Naive thymus-derived CD8-positive, alpha-beta T cell (primary cell): ENCODE results near the gene ESRP2. TPM values are rescaled to one million over a fixed set of nuclear protein-coding genes. Genes with fewer than 3 reads are reported as not detected.

Experiments
- ATAC-seq, 2 donors: fragments of 150-1000 bp; cut with Tn5 transposase in 1 of 2; sonication (Bioruptor Pico), chemical (Tn5 transposase) in 1 of 2; 1 replicate in 1 of 2; 2 replicates in 1 of 2; pipeline ENCODE4 v1.10.0; 2021; ENCODE audit warnings: mild to moderate bottlenecking in 2 of 2, moderate library complexity in 2 of 2
- POLR2A ChIA-PET: fragments of 350-600 bp; sonication (Branson Sonifier 250); formaldehyde crosslinking; loops from one replicate; lab custom pipeline; 2021; ENCODE audit warnings: antibody characterized with exemption; lab: Charles Lee
- DNase-seq, 10 donors: peaks; one replicate each; pipeline versions ENCODE4 v3.0.0 to v3.0.0-alpha.2; 2020 to 2022
- H3K27ac Mint-ChIP-seq, 10 donors: one replicate each; pipeline ENCODE4 v1.8.0; 2020 to 2022; ENCODE audit warnings: mild to moderate bottlenecking in 10 of 10, mixed read lengths in 10 of 10, moderate library complexity in 4 of 10, inconsistent platforms in 1 of 10
- H3K27me3 Mint-ChIP-seq, 5 donors: one replicate each; pipeline ENCODE4 v1.8.0; 2021 to 2022; ENCODE audit warnings: mixed read lengths in 5 of 5
- H3K36me3 Mint-ChIP-seq, 3 donors: one replicate each; pipeline ENCODE4 v1.8.0; 2020 to 2022; ENCODE audit warnings: mixed read lengths in 3 of 3, mild to moderate bottlenecking in 2 of 3, inconsistent platforms in 1 of 3
- H3K4me1 Mint-ChIP-seq, 4 donors: one replicate each; pipeline ENCODE4 v1.8.0; 2021 to 2022; ENCODE audit warnings: mixed read lengths in 4 of 4
- H3K4me3 Mint-ChIP-seq, 10 donors: one replicate each; pipeline ENCODE4 v1.8.0; 2020 to 2022; ENCODE audit warnings: mild to moderate bottlenecking in 10 of 10, mixed read lengths in 10 of 10, moderate library complexity in 6 of 10, inconsistent platforms in 1 of 10
- H3K9me3 Mint-ChIP-seq, 9 donors: one replicate each; pipeline ENCODE4 v1.8.0; 2020 to 2022; ENCODE audit warnings: mixed read lengths in 9 of 9, mild to moderate bottlenecking in 3 of 9, inconsistent platforms in 1 of 9, moderate library complexity in 1 of 9
- polyA plus RNA-seq, 3 donors: library from polyadenylated mRNA; unstranded; fragments of 300-500 nt; fragmentation: Illumina TruSeq; gene quantifications; one replicate each; pipeline ENCODE4 v1.2.3, GENCODE V29; 2021
- total RNA-seq, 8 experiments: library from RNA in 2 of 8; stranded (reverse) in 2 of 8; gene quantifications; one replicate each; pipeline ENCODE4 v1.2.3 and lab custom pipeline; 2021 to 2026

The ESRP2 gene
- total and polyA plus RNA-seq, 5 experiments from 2014 or later = 0.22 to 0.64 (median 0.36) TPM; not detected in 2

- Mint-ChIP-seq H3K4me3 (peak overlapping the region in 2 of 10 donors; percentile 20 to 99), H3K27ac (no peak overlapping the region), H3K36me3 (peaks cover 0 to 29% (median 0%) of the 10 kb centered on the region in 3 donors), H3K9me3 (no peaks in the 10 kb centered on the region), H3K4me1 (peaks cover 14 to 46% (median 30%) of the 10 kb centered on the region in 4 donors), H3K27me3 (no peaks in the 10 kb centered on the region)
- DNase-seq = no peak
- ATAC-seq = no peak
- POLR2A ChIA-PET = no interaction called here
Measured at GRCh38 chr16:68247400-68247799, 11.5 kb upstream of the ESRP2 start.

GRCh38 chr16:68246666-68247065, 10.7 kb upstream of the ESRP2 start:
- POLR2A ChIA-PET = interaction anchor here (1.2 to 2.5 kb wide), 3 partner anchors 10 to 171 kb away, joined by 3 to 17 read pairs (median 5); partner anchors contain the start of gene ESRP2
- peak overlapping the region in 1 of 10 donors; percentile 67 for H3K27ac Mint-ChIP-seq
- peak overlapping the region in 9 of 10 donors; percentile 28 to 99 (median 98) for H3K4me3 Mint-ChIP-seq
- no peaks in the 10 kb centered on the region for H3K27me3 Mint-ChIP-seq
- ATAC-seq = no peak
- peaks cover 0 to 23% (median 0%) of the 10 kb centered on the region in 3 donors for H3K36me3 Mint-ChIP-seq
- DNase-seq = no peak
- H3K9me3 Mint-ChIP-seq = no peaks in the 10 kb centered on the region
- H3K4me1 Mint-ChIP-seq = peaks cover 14 to 39% (median 30%) of the 10 kb centered on the region in 4 donors

- no peaks in the 10 kb centered on the region for H3K9me3 Mint-ChIP-seq
- peak overlapping the region; percentile 95 to 99 (median 98) for H3K4me3 Mint-ChIP-seq
- DNase-seq (no peak), ATAC-seq (no peak)
- peaks cover 14 to 39% (median 30%) of the 10 kb centered on the region in 4 donors for H3K4me1 Mint-ChIP-seq
- peak overlapping the region in 4 of 10 donors; percentile 6 to 92 (median 72) for H3K27ac Mint-ChIP-seq
- POLR2A ChIA-PET = interaction anchor here (1.2 to 2.5 kb wide), 6 partner anchors 9 to 171 kb away, joined by 3 to 17 read pairs (median 8); partner anchors contain the start of genes ESRP2, PRMT7, SLC7A6 and SLC7A6OS
- H3K36me3 Mint-ChIP-seq = peaks cover 0 to 18% (median 0%) of the 10 kb centered on the region in 3 donors
- no peaks in the 10 kb centered on the region for H3K27me3 Mint-ChIP-seq
Measured at GRCh38 chr16:68246121-68246520, 10.2 kb upstream of the ESRP2 start.

GRCh38 chr16:68244903-68245853, 9.3 kb upstream of the ESRP2 start, which contains the start of gene PLA2G15:
TSS of gene PLA2G15 (plus strand) at chr16:68245373. CDS start at chr16:68245427, 54 bp downstream.
- ATAC-seq = peak; percentile 97
- peak within 1 kb of the TSS; percentile 77 to 96 (median 92) for H3K27ac Mint-ChIP-seq
- POLR2A ChIA-PET = interaction anchor here (0.5 to 2.5 kb wide), 16 partner anchors 9 to 724 kb away, joined by 3 to 17 read pairs (median 4); partner anchors contain the start of genes ESRP2, NFATC3, PRMT7 and SLC7A6

GRCh38 chr16:68244481-68244902, 8.6 kb upstream of the ESRP2 start:
- POLR2A ChIA-PET = interaction anchor here (0.6 to 2.5 kb wide), 11 partner anchors 8 to 723 kb away, joined by 3 to 17 read pairs (median 5); partner anchors contain the start of genes ESRP2, NFATC3, PRMT7 and SLC7A6
- Mint-ChIP-seq H3K36me3 (peaks cover 0 to 5% (median 0%) of the 10 kb centered on the region in 3 donors), H3K4me1 (peaks cover 14 to 44% (median 35%) of the 10 kb centered on the region in 4 donors), H3K9me3 (no peaks in the 10 kb centered on the region), H3K27me3 (no peaks in the 10 kb centered on the region), H3K4me3 (peak overlapping the region; percentile 95 to 99 (median 98)), H3K27ac (peak overlapping the region in 8 of 10 donors; percentile 40 to 96 (median 92))
- peak; percentile 1 to 2 for ATAC-seq
- no peak for DNase-seq

More at GRCh38 chr16:68244903-68245853, 9.3 kb upstream of the ESRP2 start, which contains the start of gene PLA2G15:
- peak; percentile 93 to 98 (median 96) for DNase-seq
- Mint-ChIP-seq H3K36me3 (peaks cover 0 to 11% (median 0%) of the 10 kb centered on the region in 3 donors), H3K9me3 (no peaks in the 10 kb centered on the region), H3K4me1 (peaks cover 14 to 39% (median 30%) of the 10 kb centered on the region in 4 donors), H3K27me3 (no peaks in the 10 kb centered on the region), H3K4me3 (peak within 1 kb of the TSS; percentile 95 to 99 (median 98))

- ATAC-seq = no peak
- Mint-ChIP-seq H3K36me3 (no peaks in the 10 kb centered on the region), H3K4me1 (peaks cover 16 to 54% (median 42%) of the 10 kb centered on the region in 4 donors), H3K4me3 (peak overlapping the region in 8 of 10 donors; percentile 41 to 99 (median 98)), H3K27me3 (no peaks in the 10 kb centered on the region), H3K27ac (no peak overlapping the region), H3K9me3 (no peaks in the 10 kb centered on the region)
- POLR2A ChIA-PET = interaction anchor here (0.6 to 2.4 kb wide), 10 partner anchors 19 to 161 kb away, joined by 3 to 15 read pairs (median 5); partner anchors contain the start of genes NFATC3, PRMT7 and SLC7A6OS
- DNase-seq = no peak
Measured at GRCh38 chr16:68242926-68243858, 7.3 kb upstream of the ESRP2 start.

GRCh38 chr16:68242085-68242484, 6.2 kb upstream of the ESRP2 start:
- Mint-ChIP-seq H3K27me3 (no peaks in the 10 kb centered on the region), H3K36me3 (no peaks in the 10 kb centered on the region), H3K27ac (no peak overlapping the region), H3K4me3 (no peak overlapping the region), H3K4me1 (peaks cover 21 to 52% (median 46%) of the 10 kb centered on the region in 4 donors), H3K9me3 (no peaks in the 10 kb centered on the region)
- DNase-seq (no peak), ATAC-seq (no peak)
- POLR2A ChIA-PET = interaction anchor here (0.7 to 2.1 kb wide), 4 partner anchors 20 to 288 kb away, joined by 3 to 6 read pairs (median 4); partner anchors contain the start of genes PRMT7 and SLC7A6OS

GRCh38 chr16:68238029-68238345, 2.1 kb upstream of the ESRP2 start:
- Mint-ChIP-seq H3K4me1 (peaks cover 16 to 43% (median 39%) of the 10 kb centered on the region in 4 donors), H3K36me3 (no peaks in the 10 kb centered on the region), H3K4me3 (peak overlapping the region; percentile 88 to 99 (median 96)), H3K9me3 (peaks cover 0 to 2% (median 0%) of the 10 kb centered on the region in 9 donors), H3K27me3 (no peaks in the 10 kb centered on the region), H3K27ac (peak overlapping the region; percentile 82 to 94 (median 92))
- ATAC-seq = peak; percentile 17 to 29
- DNase-seq = no peak
- POLR2A ChIA-PET = interaction anchor here (0.5 to 2.9 kb wide), 6 partner anchors 8 to 175 kb away, joined by 3 to 17 read pairs (median 6); partner anchors contain the start of genes NFATC3 and PLA2G15

- Mint-ChIP-seq H3K9me3 (peaks cover 0 to 2% (median 0%) of the 10 kb centered on the region in 9 donors), H3K4me1 (peaks cover 18 to 43% (median 39%) of the 10 kb centered on the region in 4 donors), H3K27me3 (no peaks in the 10 kb centered on the region), H3K4me3 (peak overlapping the region; percentile 88 to 99 (median 96)), H3K27ac (peak overlapping the region; percentile 82 to 94 (median 92)), H3K36me3 (no peaks in the 10 kb centered on the region)
- ATAC-seq = peak; percentile 70 to 71
- peak; percentile 70 to 90 (median 80) for DNase-seq
- POLR2A ChIA-PET = interaction anchor here (0.5 to 2.9 kb wide), 14 partner anchors 8 to 302 kb away, joined by 3 to 17 read pairs (median 5); partner anchors contain the start of genes NFATC3 and PLA2G15
Measured at GRCh38 chr16:68237243-68238028, 1.5 kb upstream of the ESRP2 start.

GRCh38 chr16:68236826-68237242, 907 bp upstream of the ESRP2 start:
- Mint-ChIP-seq H3K9me3 (peaks cover 0 to 2% (median 0%) of the 10 kb centered on the region in 9 donors), H3K4me1 (peaks cover 18 to 43% (median 39%) of the 10 kb centered on the region in 4 donors), H3K4me3 (peak overlapping the region; percentile 88 to 99 (median 96)), H3K36me3 (no peaks in the 10 kb centered on the region), H3K27me3 (no peaks in the 10 kb centered on the region), H3K27ac (peak overlapping the region; percentile 50 to 94 (median 78))
- POLR2A ChIA-PET = interaction anchor here (0.5 to 2.9 kb wide), 16 partner anchors 9 to 716 kb away, joined by 3 to 17 read pairs (median 4); partner anchors contain the start of gene PLA2G15
- DNase-seq (peak in 2 of 10 donors; percentile 33 to 36), ATAC-seq (peak; percentile 4 to 18)
